WTC11 (cell line): ENCODE data around the gene TCF7.

Experiments used
- ARID4B ChIP-seq: sonication (generic); formaldehyde crosslinking; IDR thresholded peaks from 2 replicates; pipeline ENCODE4 v1.8.0; 2023; ENCODE audit warnings: missing genetic modification reagents, mild to moderate bottlenecking, borderline replicate concordance
- ATF2 ChIP-seq: sonication (generic); formaldehyde crosslinking; IDR thresholded peaks from 2 replicates; pipeline ENCODE4 v1.8.1; 2022; ENCODE audit warnings: low read depth, missing genetic modification reagents, borderline replicate concordance
- ATF3 ChIP-seq: sonication (generic); formaldehyde crosslinking; conservative IDR thresholded peaks from 2 replicates; pipeline ENCODE4 v1.8.1; 2022; ENCODE audit warnings: mild to moderate bottlenecking, missing genetic modification reagents
- CREB1 ChIP-seq: sonication (generic); formaldehyde crosslinking; IDR thresholded peaks from 2 replicates; pipeline ENCODE4 v1.8.0; 2023; ENCODE audit warnings: mild to moderate bottlenecking, missing genetic modification reagents
- CTCF ChIP-seq: fragments of 200-600 bp; IDR thresholded peaks from 2 replicates; pipeline ENCODE4 v1.8.0; 2022; ENCODE audit warnings: antibody characterized with exemption
- ESRRA ChIP-seq: sonication (generic); formaldehyde crosslinking; IDR thresholded peaks from 2 replicates; pipeline ENCODE4 v1.8.1; 2022; ENCODE audit warnings: mild to moderate bottlenecking, missing genetic modification reagents, borderline replicate concordance
- FOXJ3 ChIP-seq: sonication (generic); formaldehyde crosslinking; IDR thresholded peaks from 2 replicates; pipeline ENCODE4 v1.9.0; 2021; ENCODE audit warnings: missing genetic modification reagents, mild to moderate bottlenecking, borderline replicate concordance
- FOXP1 ChIP-seq: sonication (generic); formaldehyde crosslinking; IDR thresholded peaks from 2 replicates; pipeline ENCODE4 v1.8.0; 2022; ENCODE audit warnings: missing genetic modification reagents, mild to moderate bottlenecking, moderate library complexity, borderline replicate concordance
- FOXP4 ChIP-seq: sonication (generic); formaldehyde crosslinking; IDR thresholded peaks from 2 replicates; pipeline ENCODE4 v1.8.0; 2022; ENCODE audit warnings: mild to moderate bottlenecking, missing genetic modification reagents
- NR1H2 ChIP-seq: sonication (generic); formaldehyde crosslinking; IDR thresholded peaks from 2 replicates; pipeline ENCODE4 v1.9.0; 2021; ENCODE audit warnings: mild to moderate bottlenecking, moderate library complexity, missing genetic modification reagents
- SP1 ChIP-seq: sonication (generic); formaldehyde crosslinking; conservative IDR thresholded peaks from 2 replicates; pipeline ENCODE4 v1.8.1; 2022; ENCODE audit warnings: missing genetic modification reagents
- ZNF317 ChIP-seq: sonication (generic); formaldehyde crosslinking; IDR thresholded peaks from 2 replicates; pipeline ENCODE4 v1.8.1; 2023; ENCODE audit warnings: low read depth, mild to moderate bottlenecking, moderate library complexity, missing genetic modification reagents, borderline replicate concordance
- ZNF532 ChIP-seq: fragments of 250-450 bp; sonication (Bioruptor Pico); IDR thresholded peaks from 2 replicates; pipeline ENCODE4 v1.9.0; 2021; ENCODE audit warnings: mild to moderate bottlenecking, borderline replicate concordance

GRCh38 chr5:134130239-134130945 is 15.9 kb downstream of the TCF7 start:
- TF ChIP-seq CTCF (no peak), ESRRA (CRISPR knock-in tag) (no peak), SP1 (CRISPR knock-in tag) (no peak), CREB1 (CRISPR knock-in tag) (no peak), ARID4B (CRISPR knock-in tag) (no peak), ATF3 (no peak), FOXP4 (CRISPR knock-in tag) (no peak), NR1H2 (CRISPR knock-in tag) (no peak), FOXJ3 (no peak), ZNF317 (no peak), ZNF532 (CRISPR knock-in tag) (no peak), FOXP1 (no peak), ATF2 (CRISPR knock-in tag) (no peak)
